Myocyte (in vitro differentiated cells): ENCODE measurements around the gene SLC35G4. TPM values are rescaled to one million over a fixed set of nuclear protein-coding genes. Genes with fewer than 3 reads are reported as not detected.
A peak's percentile ranks its signal among the peaks of the same experiment; 100 is the strongest.
"Not testable (repeated sequence)": the region's sequence is repeated elsewhere in the genome, so short reads cannot be mapped to it uniquely, and the experiment has no call there.

Experiments
- DNase-seq: peaks from one replicate; pipeline ENCODE4 v3.0.0-alpha.2; 2012; ENCODE audit warnings: low read depth
- polyA plus RNA-seq: library from polyadenylated mRNA; unstranded; fragments of >200 nt; gene quantifications from one replicate; pipeline ENCODE4 v1.2.1, GENCODE V29; 2012; ENCODE audit warnings: missing spikeins
- total RNA-seq: library from RNA; depleted of rRNA; stranded (reverse); fragments of >200 nt; gene quantifications from 2 replicates; pipeline ENCODE4 v1.2.3, GENCODE V29; 2014

SLC35G4 gene
- total RNA-seq, result not detected in 2 replicates
- polyA plus RNA-seq, result not detected

- DNase-seq, result not testable (repeated sequence)
Measured at GRCh38 chr18:11609488-11609887, at the start of gene SLC35G4. Gene SLC35G4 (plus strand): TSS chr18:11609596. CDS start chr18:11609596, 0 bp downstream.

- no peak for DNase-seq
Measured at GRCh38 chr18:11561293-11561692, 48.1 kb upstream of the SLC35G4 start.

- DNase-seq, result no peak
Measured at GRCh38 chr18:11565716-11566115, 43.7 kb upstream of the SLC35G4 start.

- no peak for DNase-seq
Measured at GRCh38 chr18:11566236-11566965, 43.0 kb upstream of the SLC35G4 start.

- DNase-seq, result no peak
Measured at GRCh38 chr18:11567396-11567795, 42.0 kb upstream of the SLC35G4 start.

GRCh38 chr18:11570073-11570588 lies 39.3 kb upstream of the SLC35G4 start:
- DNase-seq, result no peak

- no peak for DNase-seq
Measured at GRCh38 chr18:11570769-11571412, 38.5 kb upstream of the SLC35G4 start.

- DNase-seq, result no peak
Measured at GRCh38 chr18:11572201-11572600, 37.2 kb upstream of the SLC35G4 start.

GRCh38 chr18:11574545-11574944 lies 34.9 kb upstream of the SLC35G4 start:
- DNase-seq, result no peak

GRCh38 chr18:11577271-11578112 lies 31.9 kb upstream of the SLC35G4 start:
- DNase-seq, result no peak

GRCh38 chr18:11578799-11579198 lies 30.6 kb upstream of the SLC35G4 start:
- no peak for DNase-seq

- DNase-seq, result no peak
Measured at GRCh38 chr18:11579916-11580315, 29.5 kb upstream of the SLC35G4 start.

- DNase-seq, result no peak
Measured at GRCh38 chr18:11581286-11581685, 28.1 kb upstream of the SLC35G4 start.

- no peak for DNase-seq
Measured at GRCh38 chr18:11585596-11585995, 23.8 kb upstream of the SLC35G4 start.

GRCh38 chr18:11586896-11587295 lies 22.5 kb upstream of the SLC35G4 start:
- DNase-seq, result no peak

GRCh38 chr18:11587432-11587831 lies 22.0 kb upstream of the SLC35G4 start:
- no peak for DNase-seq

GRCh38 chr18:11587846-11588245 lies 21.6 kb upstream of the SLC35G4 start:
- peak; percentile 37 for DNase-seq

GRCh38 chr18:11591957-11592356 lies 17.4 kb upstream of the SLC35G4 start:
- DNase-seq, result no peak

GRCh38 chr18:11600321-11600720 lies 9.1 kb upstream of the SLC35G4 start:
- DNase-seq, result no peak

GRCh38 chr18:11607906-11608305 lies 1.5 kb upstream of the SLC35G4 start:
- DNase-seq, result no peak

GRCh38 chr18:11608618-11609017 lies 778 bp upstream of the SLC35G4 start:
- DNase-seq, result not testable (repeated sequence)

GRCh38 chr18:11613073-11613472 lies 3.7 kb downstream of the SLC35G4 start:
- DNase-seq, result not testable (repeated sequence)
